SU-DHL-6 (cell line): ENCODE results near the gene CCDC90B.
"Not testable (repeated sequence)": the region's sequence is repeated elsewhere in the genome, so short reads cannot be mapped to it uniquely, and the experiment has no call there.

Experiments
- H2AFZ ChIP-seq: fragments of 200-600 bp; sonication (generic); 2 replicates; pipeline ENCODE4 v1.6.1; 2014; ENCODE audit warnings: low read depth, mild to moderate bottlenecking, moderate library complexity, mixed read lengths, antibody characterized with exemption, low read length; ENCODE audit not compliant: severe bottlenecking
- H3F3A ChIP-seq: fragments of 200-600 bp; shearing (Covaris generic); 2 replicates; pipeline ENCODE4 v1.6.0; 2016; ENCODE audit warnings: antibody characterized with exemption, mild to moderate bottlenecking; ENCODE audit not compliant: insufficient read depth
- H3K27ac ChIP-seq: fragments of 200-600 bp; sonication (generic); 2 replicates; pipeline ENCODE4 v1.5.1; 2016; ENCODE audit warnings: low read depth, mild to moderate bottlenecking, low read length, moderate library complexity, mixed read lengths
- H3K27me3 ChIP-seq: fragments of 200-600 bp; sonication (generic), shearing (Covaris generic); 2 replicates; pipeline ENCODE4 v1.6.0; 2014; ENCODE audit warnings: mild to moderate bottlenecking, low read length
- H3K36me3 ChIP-seq: fragments of 200-600 bp; sonication (generic); 2 replicates; pipeline ENCODE4 v1.6.1; 2014; ENCODE audit warnings: mild to moderate bottlenecking, low read length, mixed read lengths
- H3K4me2 ChIP-seq: fragments of 300-600, 200-600 bp; shearing (Covaris generic), sonication (generic); 2 replicates; pipeline ENCODE4 v1.6.0; 2014; ENCODE audit warnings: low read length, low read depth, mild to moderate bottlenecking; ENCODE audit not compliant: poor library complexity, severe bottlenecking
- H3K4me3 ChIP-seq: fragments of 200-600 bp; sonication (generic); 2 replicates; pipeline ENCODE4 v1.5.1; 2014; ENCODE audit warnings: antibody characterized with exemption, low read length, mild to moderate bottlenecking, mixed read lengths; ENCODE audit not compliant: insufficient read depth, poor library complexity, severe bottlenecking
- H3K79me2 ChIP-seq: fragments of 200-600 bp; sonication (generic); 2 replicates; pipeline ENCODE4 v1.6.1; 2014; ENCODE audit warnings: mild to moderate bottlenecking, low read length, moderate library complexity; ENCODE audit not compliant: insufficient read depth
- H3K9ac ChIP-seq: fragments of 200-600 bp; sonication (generic); 2 replicates; pipeline ENCODE4 v1.7.0; 2014; ENCODE audit warnings: mild to moderate bottlenecking, low read length
- H3K9me2 ChIP-seq: fragments of 200-600 bp; sonication (generic); replicated peaks from 2 replicates; pipeline ENCODE4 v1.6.1; 2014; ENCODE audit warnings: low read length; ENCODE audit not compliant: insufficient read depth
- H3K9me3 ChIP-seq: fragments of 200-600 bp; sonication (generic); 2 replicates; pipeline ENCODE4 v1.6.1; 2014; ENCODE audit warnings: low read length, mixed read lengths; ENCODE audit not compliant: insufficient read depth
- H4K20me1 ChIP-seq: fragments of 200-600 bp; sonication (generic); 2 replicates; pipeline ENCODE4 v1.6.1; 2014; ENCODE audit warnings: low read depth, mild to moderate bottlenecking, antibody characterized with exemption, low read length, moderate library complexity, mixed read lengths
- EZH2phosphoT487 ChIP-seq: fragments of 200-600 bp; sonication (generic), shearing (Covaris generic); conservative IDR thresholded peaks from 2 replicates; pipeline ENCODE4 v1.6.1; 2018; ENCODE audit warnings: mild to moderate bottlenecking, antibody characterized with exemption, low read length, moderate library complexity, mixed read lengths
- TF ChIP-seq, protein P1 (sequence below): fragments of 200-600 bp; sonication (generic); IDR thresholded peaks from one replicate; pipeline ENCODE4 v1.5.1; 2017; ENCODE audit warnings: antibody characterized with exemption, mild to moderate bottlenecking, low read length, moderate library complexity; ENCODE audit not compliant: insufficient read depth, poor library complexity, severe bottlenecking

CCDC90B gene

DNA sequence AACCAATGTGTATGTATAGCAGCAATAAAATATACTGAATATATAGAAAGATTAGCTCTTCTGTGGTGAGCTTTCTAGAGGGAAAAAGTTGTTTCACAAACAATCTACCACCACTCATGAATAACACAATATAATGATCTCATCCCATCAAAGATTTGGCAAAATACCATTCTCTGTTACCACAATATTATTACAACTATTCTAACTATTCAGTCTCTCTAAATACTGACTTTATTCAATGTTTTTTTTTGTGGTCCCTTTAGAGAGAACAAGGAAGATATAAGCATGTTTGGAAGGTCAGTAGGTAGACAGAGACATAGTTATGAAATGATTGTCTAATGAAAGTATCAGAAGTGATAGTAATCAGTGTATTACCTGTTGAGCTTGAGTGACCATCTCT lies 7.8 kb downstream of the CCDC90B start:
- H3K79me2 ChIP-seq, result peaks cover 10% of the 10 kb centered on the region; the same call in 1 of the 2 replicates
- no peaks in the 10 kb centered on the region; the same call in 1 of the 2 replicates for H3F3A ChIP-seq
- H2AFZ ChIP-seq, result no peak overlapping the region
- no peaks in the 10 kb centered on the region for H3K9me3 ChIP-seq
- peaks cover 34% of the 10 kb centered on the region; the same call in 1 of the 2 replicates for H3K36me3 ChIP-seq
- H3K9me2 ChIP-seq, result no peaks in the 10 kb centered on the region
- H3K27me3 ChIP-seq, result no peaks in the 10 kb centered on the region
- H3K9ac ChIP-seq, result no peak overlapping the region
- no peak overlapping the region for H3K4me3 ChIP-seq
- no peak overlapping the region for H3K27ac ChIP-seq
- no peak overlapping the region for H3K4me2 ChIP-seq
- no peaks in the 10 kb centered on the region for H4K20me1 ChIP-seq
- TF ChIP-seq, protein P1, sequence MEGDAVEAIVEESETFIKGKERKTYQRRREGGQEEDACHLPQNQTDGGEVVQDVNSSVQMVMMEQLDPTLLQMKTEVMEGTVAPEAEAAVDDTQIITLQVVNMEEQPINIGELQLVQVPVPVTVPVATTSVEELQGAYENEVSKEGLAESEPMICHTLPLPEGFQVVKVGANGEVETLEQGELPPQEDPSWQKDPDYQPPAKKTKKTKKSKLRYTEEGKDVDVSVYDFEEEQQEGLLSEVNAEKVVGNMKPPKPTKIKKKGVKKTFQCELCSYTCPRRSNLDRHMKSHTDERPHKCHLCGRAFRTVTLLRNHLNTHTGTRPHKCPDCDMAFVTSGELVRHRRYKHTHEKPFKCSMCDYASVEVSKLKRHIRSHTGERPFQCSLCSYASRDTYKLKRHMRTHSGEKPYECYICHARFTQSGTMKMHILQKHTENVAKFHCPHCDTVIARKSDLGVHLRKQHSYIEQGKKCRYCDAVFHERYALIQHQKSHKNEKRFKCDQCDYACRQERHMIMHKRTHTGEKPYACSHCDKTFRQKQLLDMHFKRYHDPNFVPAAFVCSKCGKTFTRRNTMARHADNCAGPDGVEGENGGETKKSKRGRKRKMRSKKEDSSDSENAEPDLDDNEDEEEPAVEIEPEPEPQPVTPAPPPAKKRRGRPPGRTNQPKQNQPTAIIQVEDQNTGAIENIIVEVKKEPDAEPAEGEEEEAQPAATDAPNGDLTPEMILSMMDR, result no peak
- TF ChIP-seq EZH2phosphoT487, result no peak

DNA sequence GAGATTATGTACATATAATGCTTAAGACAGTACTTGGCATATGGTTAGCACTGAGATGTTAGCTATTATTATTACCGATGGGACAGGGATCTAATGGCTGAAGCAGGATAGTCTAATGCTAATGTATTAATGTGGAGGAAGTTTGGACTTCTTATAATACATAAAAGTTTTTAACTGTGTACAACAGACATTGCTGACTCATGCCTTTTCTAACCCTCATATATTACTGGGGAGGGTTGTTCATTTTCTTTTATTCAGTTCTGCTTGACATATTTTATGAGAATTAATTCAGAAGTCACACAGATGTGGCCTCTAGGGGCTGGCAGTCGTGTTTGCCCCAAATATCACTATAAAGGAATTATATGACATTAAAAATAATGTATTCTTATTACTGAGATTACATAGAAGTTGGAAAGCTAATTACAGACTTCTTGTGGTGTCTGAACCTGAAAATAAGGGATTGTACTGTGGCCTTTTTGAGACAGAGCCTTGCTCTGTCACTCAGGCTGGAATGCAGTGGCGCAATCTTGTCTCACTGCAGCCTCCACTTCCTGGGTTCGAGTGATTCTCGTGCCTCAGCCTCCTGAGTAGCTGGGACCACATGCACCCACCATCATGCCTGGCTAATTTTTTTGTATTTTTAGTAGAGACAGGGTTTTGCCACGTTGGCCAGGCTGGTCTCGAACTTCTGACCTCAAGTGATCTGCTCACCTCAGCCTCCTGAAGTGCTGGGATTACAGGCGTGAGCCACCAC lies 10.1 kb downstream of the CCDC90B start:
- no peaks in the 10 kb centered on the region for H3K9me2 ChIP-seq
- H3F3A ChIP-seq, result no peaks in the 10 kb centered on the region; the same call in 1 of the 2 replicates
- no peaks in the 10 kb centered on the region for H3K9me3 ChIP-seq
- H3K4me2 ChIP-seq, result no peak overlapping the region
- H3K4me3 ChIP-seq, result no peak overlapping the region
- H3K36me3 ChIP-seq, result peaks cover 47% of the 10 kb centered on the region
- no peak overlapping the region for H2AFZ ChIP-seq
- H4K20me1 ChIP-seq, result no peaks in the 10 kb centered on the region
- no peak for TF ChIP-seq EZH2phosphoT487
- TF ChIP-seq, protein P1, result no peak
- H3K27me3 ChIP-seq, result no peaks in the 10 kb centered on the region
- H3K9ac ChIP-seq, result no peak overlapping the region
- H3K79me2 ChIP-seq, result no peaks in the 10 kb centered on the region; the same call in 1 of the 2 replicates
- H3K27ac ChIP-seq, result no peak overlapping the region

DNA sequence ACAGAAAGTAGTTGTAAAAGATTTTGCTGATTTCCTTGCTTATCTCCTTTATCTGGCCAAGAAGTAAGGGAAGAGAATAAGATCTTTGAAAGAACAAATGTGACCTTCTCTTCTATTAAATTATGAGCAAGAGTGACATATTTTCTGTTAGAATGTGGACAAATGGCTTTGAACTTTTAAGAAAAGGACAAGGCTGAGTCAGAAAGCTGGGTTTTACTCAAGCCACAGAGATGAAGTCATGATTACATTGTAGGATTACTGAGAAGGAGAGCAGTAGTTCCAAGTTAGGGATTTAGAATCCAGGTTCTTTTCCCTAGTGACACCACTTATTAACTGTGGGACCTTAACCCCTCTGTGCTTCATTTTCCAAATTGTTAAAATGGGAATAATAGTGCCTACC lies 13.5 kb downstream of the CCDC90B start:
- H3F3A ChIP-seq, result no peaks in the 10 kb centered on the region; the same call in 1 of the 2 replicates
- H4K20me1 ChIP-seq, result no peaks in the 10 kb centered on the region
- no peaks in the 10 kb centered on the region for H3K27me3 ChIP-seq
- H3K4me3 ChIP-seq, result no peak overlapping the region
- no peaks in the 10 kb centered on the region for H3K9me2 ChIP-seq
- no peak overlapping the region for H3K27ac ChIP-seq
- H3K79me2 ChIP-seq, result no peaks in the 10 kb centered on the region
- no peak overlapping the region for H2AFZ ChIP-seq
- no peak overlapping the region for H3K9ac ChIP-seq
- peaks cover 32% of the 10 kb centered on the region for H3K36me3 ChIP-seq
- no peak overlapping the region for H3K4me2 ChIP-seq
- TF ChIP-seq EZH2phosphoT487, result no peak
- TF ChIP-seq, protein P1, result no peak
- H3K9me3 ChIP-seq, result no peaks in the 10 kb centered on the region

DNA sequence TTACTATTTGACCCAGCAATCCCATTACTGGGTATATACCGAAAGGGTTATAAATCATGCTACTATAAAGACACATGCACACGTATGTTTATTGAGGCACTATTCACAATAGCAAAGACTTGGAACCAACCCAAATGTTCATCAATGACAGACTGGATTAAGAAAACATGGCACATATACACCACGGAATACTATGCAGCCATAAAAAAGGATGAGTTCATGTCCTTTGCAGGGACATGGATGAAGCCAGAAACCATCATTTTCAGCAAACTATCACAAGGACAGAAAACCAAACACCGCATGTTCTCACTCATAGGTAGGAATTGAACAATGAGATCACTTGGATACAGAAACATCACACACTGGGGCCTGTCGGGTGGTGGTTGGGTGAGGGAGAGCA lies 14.4 kb downstream of the CCDC90B start:
- not testable (repeated sequence) for H2AFZ ChIP-seq, H3K4me2 ChIP-seq, H3K79me2 ChIP-seq, H3K9me3 ChIP-seq, H3K9ac ChIP-seq, H3F3A ChIP-seq, H3K4me3 ChIP-seq, H4K20me1 ChIP-seq, H3K27ac ChIP-seq, H3K27me3 ChIP-seq, H3K9me2 ChIP-seq
- H3K36me3 ChIP-seq, result peaks cover 31% of the 10 kb centered on the region

DNA sequence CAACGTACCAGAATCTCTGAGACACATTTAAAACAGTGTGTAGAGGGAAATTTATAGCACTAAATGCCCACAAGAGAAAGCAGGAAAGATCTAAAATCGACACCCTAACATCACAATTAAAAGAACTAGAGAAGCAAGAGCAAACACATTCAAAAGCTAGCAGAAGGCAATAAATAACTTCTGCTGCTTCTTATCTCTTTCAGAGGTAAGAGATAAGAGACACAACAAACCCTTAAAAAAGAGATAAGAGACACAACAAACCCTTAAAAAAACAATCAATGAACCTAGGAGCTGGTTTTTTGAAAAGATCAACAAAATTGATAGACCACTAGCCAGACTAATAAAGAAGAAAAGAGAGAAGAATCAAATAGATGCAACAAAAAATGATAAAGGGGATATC lies 17.1 kb downstream of the CCDC90B start:
- not testable (repeated sequence) for H3K27ac ChIP-seq, H3K27me3 ChIP-seq, H3K4me2 ChIP-seq, H3K9me2 ChIP-seq, H3F3A ChIP-seq, H3K79me2 ChIP-seq, H4K20me1 ChIP-seq, H3K4me3 ChIP-seq, H3K9me3 ChIP-seq, H2AFZ ChIP-seq, H3K9ac ChIP-seq
- peaks cover 30% of the 10 kb centered on the region for H3K36me3 ChIP-seq
